Stimulated activated CD4-positive, alpha-beta T cell treated with anti-CD3 and anti-CD28 coated beads, Interleukin-15, amount 100 ng/mL, for 48 hours (primary cell): ENCODE results near the gene MDH2.
"Not testable (repeated sequence)": the region's sequence is repeated elsewhere in the genome, so short reads cannot be mapped to it uniquely, and the experiment has no call there.

Experiments
- DNase-seq, 2 donors: peaks; one replicate each; pipeline ENCODE4 v3.0.0-alpha.2; 2020; ENCODE audit warnings: low read depth in 2 of 2

Gene MDH2

DNA sequence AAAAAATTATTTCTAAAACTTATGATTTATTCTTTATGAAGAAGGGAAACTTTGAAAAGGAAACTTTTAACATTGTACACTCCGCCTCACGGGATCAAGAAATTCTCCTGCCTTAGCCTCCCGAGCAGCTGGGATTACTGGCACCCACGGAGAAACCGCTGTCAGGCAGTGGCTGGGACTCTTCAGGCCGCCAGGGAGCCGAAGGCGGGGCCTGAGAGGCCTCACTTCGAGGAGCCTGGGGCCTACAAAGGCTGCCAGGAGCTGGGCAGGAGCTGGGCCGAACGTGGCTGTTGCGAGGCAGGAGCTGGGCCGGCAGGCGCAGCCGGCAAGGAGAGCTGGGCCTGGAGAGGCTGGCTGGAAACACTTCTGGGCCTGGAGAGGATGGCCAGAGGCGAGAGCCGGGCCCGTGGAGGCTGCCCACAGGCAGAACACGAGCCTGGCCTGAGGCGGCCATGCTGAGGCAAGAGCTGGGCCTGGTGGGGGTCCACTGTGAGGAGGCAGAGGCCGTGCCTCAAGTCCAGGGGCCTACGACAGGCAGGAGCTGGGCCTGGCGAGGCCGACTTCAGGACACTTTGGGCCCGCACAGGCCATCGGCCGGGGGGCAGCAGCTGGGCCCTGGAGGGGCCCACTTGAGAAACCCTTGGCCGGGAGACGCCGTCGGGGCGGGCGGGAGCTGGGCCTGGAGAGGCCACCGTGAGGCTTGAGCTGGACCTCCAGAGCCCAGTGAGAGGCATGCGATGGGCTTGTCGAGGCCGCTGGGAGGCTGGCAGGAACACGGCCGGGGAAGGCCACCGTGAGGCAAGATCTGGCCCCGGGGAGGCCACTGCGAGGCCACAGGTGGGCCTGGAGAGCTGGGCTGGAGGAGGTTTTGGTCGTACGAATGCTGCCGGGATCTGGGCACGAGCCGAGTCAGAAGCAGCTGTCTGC is 23.7 kb downstream of the MDH2 start:
- DNase-seq, result no peak

DNA sequence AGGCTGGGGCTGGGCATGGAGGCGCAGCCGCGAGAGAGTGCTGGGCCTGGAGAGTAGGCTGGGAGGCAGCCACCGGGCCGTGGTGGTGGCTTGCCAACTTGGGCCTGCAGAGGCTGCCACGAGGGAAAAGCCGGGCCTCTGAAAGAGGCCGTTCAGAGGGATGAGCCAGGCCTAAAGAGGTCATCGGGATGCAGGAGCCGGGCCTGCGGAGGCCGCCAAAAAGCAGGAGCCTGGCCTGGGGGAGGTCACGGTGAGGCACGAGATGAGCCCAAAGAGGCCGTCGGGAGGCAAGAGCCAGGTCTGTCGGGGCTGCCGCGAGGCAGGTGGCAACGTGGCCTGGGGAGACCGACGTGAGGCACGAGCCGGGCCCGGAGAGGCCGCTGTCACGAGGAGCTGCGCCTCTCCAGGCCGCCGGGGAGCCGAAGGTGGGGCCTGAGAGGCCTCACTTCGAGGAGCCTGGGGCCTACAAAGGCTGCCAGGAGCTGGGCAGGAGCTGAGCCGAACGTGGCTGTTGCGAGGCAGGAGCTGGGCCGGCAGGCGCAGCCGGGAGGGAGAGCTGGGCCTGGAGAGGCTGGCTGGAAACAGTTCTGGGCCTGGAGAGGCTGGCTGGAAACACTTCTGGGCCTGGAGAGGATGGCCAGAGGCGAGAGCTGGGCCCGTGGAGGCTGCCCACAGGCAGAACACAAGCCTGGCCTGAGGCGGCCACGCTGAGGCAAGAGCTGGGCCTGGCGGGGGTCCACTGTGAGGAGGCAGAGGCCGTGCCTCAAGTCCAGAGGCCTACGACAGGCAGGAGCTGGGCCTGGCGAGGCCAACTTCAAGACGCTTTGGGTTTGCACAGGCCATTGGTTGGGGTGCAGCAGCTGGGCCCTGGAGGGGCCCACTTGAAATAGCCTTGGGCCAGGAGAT is 24.6 kb downstream of the MDH2 start:
- DNase-seq, result no peak

DNA sequence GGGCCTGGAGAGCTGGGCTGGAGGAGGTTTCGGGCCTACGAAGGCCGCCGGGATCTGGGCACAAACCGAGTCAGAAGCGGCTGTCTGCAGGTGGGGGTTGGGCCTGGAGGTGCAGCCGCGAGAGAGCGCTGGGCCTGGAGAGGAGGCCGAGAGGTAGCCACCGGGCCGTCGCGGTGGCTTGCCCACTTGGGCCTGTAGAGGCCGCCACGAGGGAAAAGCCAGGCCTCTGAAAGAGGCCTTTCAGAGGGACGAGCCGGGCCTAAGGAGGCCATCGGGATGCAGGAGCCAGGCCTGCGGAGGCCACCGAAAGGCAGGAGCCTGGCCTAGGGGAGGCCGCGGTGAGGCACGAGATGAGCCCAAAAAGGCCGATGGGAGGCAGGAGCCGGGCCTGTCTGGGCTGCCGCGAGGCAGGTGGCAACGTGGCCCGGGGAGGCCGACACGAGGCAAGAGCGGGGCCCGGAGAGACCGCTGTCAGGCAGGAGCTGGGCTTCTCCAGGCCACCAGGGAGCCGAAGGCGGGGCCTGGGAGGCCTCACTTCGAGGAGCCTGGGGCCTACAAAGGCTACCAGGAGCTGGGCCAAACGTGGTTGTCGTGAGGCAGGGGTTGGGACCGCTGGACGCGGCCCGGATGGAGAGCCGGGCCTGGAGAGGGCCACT is 25.6 kb downstream of the MDH2 start:
- no peak for DNase-seq

DNA sequence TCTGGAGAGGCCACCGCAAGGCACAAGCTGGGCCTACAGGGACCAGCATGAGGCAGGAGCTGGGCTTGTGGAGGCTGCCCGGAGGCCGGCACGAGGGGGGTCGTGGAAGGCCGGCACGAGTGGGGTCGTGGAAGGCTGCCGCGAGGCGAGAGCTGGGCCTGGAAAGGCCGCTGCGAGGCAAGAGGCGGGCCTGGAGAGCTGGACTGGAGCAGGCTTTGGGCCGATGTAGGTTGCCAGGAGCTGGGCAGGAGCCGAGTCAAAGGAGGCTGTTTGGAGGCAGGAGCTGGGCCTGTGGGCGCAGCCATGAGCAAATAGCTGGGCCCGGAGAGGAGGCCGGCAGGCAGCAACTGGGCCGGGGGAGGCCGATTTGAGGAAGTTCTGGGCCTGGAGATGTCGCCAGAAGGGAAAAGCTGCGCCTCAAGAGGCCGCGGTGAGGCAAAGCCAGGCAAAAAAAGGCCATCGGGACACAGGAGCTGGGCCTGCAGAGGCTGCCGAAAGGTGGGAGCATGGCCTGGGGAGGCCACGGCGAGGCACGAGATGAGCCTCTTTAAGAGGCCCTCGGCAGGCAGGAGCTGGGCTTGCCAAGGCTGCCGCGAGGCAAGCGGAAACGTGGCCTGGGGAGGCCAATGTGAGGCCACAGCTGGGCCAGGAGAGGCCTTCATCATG is 26.5 kb downstream of the MDH2 start:
- no peak for DNase-seq

DNA sequence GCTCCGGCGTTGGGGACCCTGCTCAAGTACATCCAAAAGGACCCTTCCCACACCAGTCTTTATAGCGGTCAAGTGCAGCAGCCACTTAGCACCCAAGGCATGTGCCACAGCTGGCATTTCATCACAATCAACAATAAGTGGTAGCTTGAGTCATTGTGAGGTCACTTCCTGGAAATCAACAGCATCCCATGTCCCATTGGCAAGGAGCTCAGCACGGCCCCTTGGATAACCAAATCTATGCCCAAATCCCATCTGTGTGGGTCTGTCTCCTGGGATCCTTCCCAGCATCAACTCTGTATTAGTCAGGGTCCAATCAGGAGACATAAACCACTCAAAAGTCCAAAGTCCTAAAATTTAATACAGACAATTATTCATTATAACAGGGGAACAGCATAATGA is 27.1 kb downstream of the MDH2 start:
- DNase-seq, result no peak

DNA sequence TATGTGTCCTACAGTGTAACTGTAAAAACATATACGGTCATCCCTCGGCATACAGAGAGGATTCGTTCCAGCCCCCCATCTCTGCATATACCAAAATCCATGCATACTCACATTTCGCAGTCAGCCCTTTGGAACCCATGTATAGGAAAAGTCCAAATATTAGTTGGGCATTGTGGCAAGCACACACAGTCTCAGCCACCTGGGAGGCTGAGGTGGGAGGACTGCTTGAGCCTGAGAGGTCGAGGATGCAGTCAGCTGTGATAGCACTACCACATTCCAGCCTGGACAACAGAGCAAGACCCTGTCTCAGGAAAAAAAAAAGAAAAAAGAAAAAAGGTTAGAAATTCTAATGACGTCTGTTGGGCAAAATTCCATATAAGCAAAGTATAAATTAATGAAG is 29.1 kb downstream of the MDH2 start:
- no peak for DNase-seq

DNA sequence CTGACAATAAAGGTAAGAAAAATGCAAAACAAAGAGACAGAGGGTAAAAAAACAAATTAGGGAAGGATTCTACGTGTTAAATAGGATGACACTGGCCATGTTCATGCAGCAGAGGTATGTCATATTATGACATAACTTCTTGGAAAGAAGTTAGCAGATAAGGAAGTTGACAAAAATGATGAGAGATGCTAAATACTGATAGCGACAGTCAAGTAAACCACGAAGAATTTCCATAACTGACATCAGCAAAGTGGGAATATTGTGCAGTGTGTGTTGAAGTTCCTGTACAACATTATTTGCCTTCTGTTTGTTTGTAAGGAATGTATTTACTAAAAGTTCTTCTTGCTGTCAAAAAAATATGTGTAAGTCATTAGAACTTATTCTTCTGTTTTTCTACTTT is 29.5 kb downstream of the MDH2 start:
- no peak for DNase-seq

DNA sequence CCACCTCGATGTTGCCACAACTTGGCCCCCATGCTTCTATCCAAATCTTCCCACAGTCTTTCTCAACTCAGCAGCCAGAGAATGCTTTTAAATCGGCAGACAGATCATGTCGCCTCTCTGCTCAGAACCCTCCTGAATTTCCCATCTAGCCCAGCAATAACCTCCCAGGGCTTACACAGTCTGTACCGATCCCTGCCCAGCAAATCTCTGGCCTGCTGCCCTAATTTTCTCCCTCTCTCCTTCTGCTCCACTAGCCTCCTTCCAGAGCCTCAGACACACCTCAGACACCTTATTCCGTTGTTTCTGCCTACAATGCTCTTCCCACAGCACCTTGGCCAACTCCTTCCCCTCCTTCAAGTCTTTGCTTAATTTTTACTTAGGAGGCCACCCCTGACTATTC is 32.3 kb downstream of the MDH2 start:
- no peak for DNase-seq

DNA sequence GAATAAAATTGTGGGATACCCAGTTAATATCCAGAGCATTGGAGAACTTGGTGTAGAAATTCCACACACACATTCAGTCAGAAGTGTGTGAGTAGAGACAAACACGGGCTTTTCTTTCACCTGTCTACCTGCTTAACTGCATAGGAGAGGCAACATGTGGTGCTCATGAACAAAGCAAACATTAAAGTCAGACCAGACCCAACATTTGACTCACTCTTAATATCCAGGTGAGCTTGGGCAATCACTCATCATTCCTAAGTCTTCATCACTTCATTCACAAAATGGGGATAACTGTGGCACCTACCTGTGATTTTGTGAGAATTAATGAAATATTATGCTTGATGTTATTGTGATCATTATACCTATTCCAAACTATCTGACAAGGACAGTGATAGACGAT is 36.2 kb downstream of the MDH2 start:
- DNase-seq, result not testable (repeated sequence)

DNA sequence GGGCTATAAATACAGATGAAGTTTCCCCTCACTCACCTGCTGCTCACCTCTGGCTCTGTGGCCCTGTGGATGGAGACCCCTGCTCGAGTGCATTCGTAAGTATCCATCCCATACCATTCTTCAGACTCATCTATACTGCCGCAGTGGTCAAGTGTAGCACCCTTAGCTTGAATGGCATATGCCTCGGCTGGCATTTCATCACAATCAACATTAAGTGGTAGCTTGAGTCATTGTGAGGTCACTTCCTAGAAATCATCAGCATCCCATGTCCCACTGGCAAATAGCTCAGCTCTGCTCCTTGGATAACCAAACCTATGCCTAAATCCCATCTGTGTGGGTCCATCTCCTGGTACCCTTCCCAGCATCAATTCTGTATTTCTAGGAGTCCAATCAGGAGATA is 38.2 kb downstream of the MDH2 start:
- no peak for DNase-seq

DNA sequence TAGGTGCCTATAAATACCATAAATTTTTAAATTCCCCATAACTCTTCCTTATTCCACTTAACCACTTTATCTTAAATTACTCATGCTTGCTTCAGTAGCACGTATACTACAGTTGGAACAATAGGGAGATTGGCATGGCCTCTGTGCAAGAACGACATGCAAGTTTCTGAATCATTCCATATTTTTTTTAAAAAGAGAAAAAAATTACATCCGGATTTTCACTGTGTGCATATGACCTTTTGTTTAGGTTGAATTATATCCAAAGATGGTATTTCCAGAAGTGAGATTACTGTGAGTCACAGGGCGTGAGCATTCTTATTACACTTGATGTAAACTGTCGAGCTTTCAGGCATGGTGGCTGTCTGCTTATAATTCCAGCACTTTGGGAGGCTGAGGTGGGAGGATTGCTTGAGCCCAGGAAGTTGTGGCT is 39.5 kb downstream of the MDH2 start:
- DNase-seq, result not testable (repeated sequence)

DNA sequence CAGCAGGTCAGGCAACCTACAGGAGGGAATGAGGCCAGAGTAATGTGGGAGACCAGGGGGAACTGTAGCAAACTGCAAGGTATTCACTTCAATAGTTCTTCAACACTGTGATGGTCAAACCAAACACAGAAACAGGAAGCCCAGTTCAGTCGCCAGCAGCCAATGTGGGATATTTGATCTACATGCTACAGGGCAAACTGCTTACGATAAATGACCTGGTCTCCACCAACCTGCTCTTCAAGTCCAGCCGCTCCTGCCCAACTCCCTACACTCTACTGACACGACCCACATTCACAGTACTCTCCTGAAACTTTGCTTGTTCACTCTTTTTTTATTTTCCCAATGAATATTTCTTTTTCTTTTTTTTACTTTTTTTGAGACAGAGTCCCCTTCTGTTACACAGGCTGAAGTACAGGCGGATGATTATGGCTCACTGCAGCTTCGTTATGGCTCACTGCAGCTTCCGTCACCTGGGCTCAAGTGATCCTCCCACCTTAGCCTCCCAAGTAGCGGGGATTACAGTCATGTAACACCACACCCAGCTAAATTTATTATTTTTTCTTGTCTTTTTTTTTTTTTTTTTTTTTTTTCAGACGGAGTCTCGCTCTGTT is 42.1 kb downstream of the MDH2 start:
- no peak for DNase-seq

DNA sequence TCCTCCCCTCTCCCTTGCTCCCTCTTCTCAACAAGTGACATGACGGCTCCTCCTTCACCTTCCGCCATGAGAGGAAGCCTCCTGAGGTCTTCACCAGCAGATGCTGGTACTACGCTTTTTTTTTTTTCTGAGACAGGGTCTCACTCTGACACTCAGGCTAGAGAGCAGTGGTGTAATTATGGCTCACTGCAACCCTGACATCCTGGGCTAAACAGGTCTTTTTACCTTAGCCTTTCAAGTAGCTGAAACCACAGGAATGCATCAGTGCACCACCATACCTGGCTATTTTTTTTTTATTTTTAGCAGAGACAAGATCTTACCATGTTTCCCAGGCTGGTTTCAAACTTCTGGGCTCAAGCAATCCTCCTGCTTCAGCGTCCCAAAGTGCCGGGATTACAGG is 43.6 kb downstream of the MDH2 start:
- no peak for DNase-seq

DNA sequence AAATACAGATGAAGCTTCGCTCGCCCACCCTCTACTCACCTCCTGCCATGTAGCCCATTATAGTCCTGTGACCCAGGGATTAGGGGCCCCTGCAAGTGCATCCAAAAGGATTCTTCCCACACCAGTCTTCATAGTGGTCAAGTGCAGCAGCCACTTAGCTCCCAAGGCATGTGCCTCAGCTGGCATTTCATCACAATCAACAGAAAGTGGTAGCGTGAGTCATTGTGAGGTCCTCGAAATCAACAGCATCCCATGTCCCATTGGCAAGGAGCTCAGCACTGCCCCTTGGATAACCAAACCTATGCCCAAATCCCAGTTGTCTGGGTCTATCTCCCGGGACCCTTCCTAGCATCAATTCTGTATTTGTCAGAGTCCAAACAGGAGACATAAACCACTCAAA is 45.6 kb downstream of the MDH2 start:
- not testable (repeated sequence) for DNase-seq

DNA sequence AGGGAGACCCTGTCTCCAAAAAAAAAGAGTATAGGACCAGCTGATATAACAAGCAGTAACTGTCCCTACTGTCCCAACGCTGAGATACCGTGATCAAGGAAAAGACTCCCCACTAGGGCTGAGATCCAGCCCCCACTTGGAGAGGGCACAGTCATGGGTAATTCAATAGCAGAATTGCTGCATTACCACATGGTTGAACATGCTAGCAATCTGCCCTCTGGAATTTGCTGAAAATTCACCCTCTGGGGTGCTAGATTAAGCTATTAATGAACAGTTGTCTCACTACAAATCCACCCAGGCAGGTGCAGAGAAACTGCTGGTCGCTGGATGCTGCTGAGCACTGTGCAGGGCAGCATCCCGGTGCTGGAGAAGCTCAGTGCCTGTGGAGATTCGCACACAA is 46.4 kb downstream of the MDH2 start:
- not testable (repeated sequence) for DNase-seq

DNA sequence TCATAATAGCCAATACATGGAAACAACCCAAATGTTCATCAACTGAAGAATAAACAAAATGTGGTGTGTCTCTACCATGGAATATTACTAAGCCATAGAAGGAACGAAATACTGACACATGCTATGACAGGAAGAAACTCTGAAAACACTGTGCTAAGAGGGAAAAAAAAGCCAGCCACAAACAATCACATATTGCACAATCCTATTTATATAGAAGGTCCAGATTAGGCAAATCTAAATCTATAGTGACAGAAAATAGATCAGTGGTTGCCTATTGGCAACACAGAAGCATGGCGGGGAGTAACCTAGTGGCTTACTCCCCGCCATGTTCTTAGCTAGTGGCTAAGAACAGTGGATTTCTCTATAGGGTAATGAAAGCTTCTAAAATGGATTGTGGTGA is 48.0 kb downstream of the MDH2 start:
- no peak for DNase-seq

DNA sequence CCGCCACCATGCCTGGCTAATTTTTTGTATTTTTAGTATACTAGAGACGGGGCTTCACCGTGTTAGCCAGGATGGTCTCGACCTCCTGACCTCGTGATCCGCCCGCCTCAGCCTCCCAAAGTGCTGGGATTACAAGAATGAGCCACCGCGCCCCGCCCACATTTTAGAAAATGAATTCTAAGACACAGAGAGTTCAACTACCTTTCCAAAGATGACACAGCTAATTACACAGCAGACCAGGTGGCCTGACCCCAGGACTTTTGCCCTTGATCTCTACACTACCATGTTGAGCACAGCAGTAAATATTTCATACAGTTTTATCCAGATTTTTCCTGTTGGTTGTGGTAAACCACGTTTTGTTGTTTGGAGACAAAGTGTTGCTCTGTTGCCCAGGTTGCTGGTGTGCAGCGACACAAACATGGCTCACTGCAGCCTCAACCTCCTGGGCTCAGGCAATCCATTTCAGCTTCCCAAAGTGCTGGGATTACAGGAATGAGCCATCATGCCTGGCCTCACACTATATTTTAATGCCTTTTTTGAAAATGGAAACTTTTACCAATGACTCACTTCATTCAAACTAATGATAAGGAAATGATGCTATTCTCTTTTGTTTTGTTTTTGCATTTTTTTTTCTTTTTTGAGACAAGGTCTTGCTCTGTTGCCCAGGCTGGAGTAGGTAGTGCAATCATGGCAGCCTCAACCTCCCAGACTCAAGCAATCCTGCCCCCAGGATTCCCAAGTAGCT is 54.0 kb downstream of the MDH2 start:
- DNase-seq, result not testable (repeated sequence)

DNA sequence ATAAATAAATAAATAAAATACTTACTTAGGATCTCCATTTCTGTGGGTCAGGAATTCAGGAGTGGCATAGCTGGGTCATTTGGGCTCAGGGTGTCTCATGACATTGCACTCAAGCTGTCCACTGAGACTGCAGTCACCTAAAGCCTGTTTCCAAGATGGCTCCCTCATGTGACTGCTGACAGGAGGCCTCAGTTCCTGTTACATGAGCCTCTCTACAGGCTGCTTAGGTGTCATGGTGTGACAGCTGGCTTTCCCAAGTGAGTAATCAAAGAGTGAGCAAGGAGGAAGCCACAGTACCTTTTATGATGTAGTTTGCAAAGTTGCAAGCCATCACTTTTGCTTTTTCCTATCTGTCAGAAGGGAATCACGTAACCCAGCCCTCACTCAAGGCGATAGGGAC is 55.9 kb downstream of the MDH2 start:
- not testable (repeated sequence) for DNase-seq

DNA sequence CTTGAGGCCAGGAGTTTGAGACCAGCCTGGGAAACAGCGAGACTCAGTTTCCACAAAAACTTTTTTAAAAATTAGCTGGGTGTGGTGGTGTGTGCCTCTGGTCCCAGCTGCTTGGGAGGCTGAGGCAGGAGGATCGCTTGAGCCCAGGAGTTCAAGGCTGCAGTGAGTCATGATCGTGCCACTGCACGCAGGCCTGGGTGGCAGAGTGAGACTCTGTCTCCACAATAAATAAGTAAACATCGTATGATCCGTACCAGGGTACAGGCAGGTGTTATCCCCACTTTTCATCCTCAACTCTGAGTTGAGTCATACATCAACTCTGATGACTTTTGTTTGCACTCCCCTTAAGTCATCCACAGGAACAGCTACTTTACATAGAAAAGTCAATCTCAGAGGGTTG is 58.2 kb downstream of the MDH2 start:
- not testable (repeated sequence) for DNase-seq

DNA sequence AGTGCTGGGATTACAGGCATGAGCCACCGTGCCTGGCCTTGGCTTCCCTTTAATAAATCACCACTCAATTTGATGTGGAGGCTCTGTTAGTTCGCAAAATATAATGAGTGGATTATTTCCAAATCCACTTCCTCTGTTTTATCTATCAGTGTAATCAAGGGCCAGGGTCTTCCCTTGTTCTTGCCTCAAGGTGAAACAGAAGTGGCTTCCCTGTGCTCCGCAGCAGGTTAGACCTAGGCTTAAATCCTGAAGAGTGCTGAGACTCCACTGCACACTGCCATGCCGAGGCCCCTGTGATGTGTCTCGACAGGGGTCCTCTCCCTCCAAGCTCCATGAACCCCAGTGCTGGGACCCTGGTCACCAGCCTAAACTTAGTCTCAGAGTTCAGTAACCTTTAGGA is 59.0 kb downstream of the MDH2 start:
- DNase-seq, result no peak
